ENCODE measurements around the gene LYPLA2.

The LYPLA2 gene

GRCh38 chr1:23790696-23791515 lies at the start of gene LYPLA2:
LYPLA2 (plus strand) TSS chr1:23791145; CDS start chr1:23792683, 1,538 bp downstream.
- DNase-seq (ENCODE audit: low spot score), result peak; percentile 82

DNA sequence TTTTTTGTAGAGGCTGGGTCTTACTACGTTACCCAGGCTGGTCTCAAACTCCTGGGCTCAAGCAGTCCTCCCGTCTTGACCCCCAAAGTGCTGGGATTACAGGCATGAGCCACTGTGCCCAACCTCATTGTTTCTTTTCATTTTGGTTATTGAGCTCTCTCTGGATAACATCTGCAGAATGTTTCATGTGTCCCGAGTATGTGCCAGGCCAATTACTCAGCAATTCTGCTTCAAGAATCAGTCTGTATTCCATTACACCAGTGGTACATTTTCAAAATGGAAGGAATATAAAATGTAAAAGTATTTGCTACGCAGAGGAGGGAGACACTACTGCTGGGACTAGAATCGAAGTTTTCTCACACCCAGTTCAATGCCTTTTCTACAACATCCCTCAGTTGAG lies 49.3 kb upstream of the LYPLA2 start:
- DNase-seq (ENCODE audit: low spot score), result no peak

GRCh38 chr1:23742670-23743286 lies 48.2 kb upstream of the LYPLA2 start:
- DNase-seq (ENCODE audit: low spot score), result no peak

DNA sequence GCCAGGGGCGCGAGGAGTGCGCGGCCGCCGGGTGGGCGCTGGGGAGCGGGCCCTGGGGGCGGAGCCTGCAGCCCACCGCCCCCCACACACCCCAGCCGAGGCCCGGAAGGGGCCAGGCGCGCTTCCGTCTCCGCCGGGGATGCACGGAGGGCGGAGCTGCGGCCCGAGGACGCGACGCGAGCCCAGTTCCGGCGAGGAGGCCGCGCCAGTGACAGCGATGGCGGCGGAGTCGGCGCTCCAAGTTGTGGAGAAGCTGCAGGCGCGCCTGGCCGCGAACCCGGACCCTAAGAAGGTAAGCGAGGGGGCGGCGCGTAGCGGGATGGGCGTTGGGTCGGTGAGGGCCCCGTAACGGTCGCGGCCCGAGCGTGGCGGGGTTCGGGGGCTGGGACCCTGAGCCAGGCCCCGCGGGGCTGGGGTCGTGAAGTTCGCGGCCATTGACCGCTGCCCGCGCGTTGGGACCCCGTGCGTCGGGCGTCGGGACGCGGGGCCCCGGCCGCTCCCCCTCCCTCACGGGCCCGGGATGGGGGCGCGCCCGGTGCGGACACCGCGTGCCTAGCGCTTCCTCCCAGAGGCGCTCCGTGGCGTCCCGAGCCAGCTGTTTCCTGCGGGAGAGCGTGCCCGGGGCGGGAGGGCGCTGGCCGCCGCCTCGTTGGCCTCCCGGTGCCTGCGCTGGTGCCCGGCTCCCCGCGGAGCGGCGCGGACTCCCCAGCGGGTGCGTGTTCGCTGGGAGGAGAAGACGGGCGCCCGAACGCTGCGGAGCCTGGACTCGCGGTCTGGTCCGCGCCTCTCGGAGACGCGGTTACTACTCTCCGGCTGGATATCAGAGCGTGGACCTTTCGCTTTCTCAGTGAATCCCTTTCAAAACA lies 47.4 kb upstream of the LYPLA2 start, which contains the start of gene ELOA:
Gene ELOA, plus strand, starts transcription at position 185 of the 866 bp plus-strand sequence. Its CDS starts 33 bp downstream, at position 218.
- peak; percentile 70 for DNase-seq (ENCODE audit: low spot score)

DNA sequence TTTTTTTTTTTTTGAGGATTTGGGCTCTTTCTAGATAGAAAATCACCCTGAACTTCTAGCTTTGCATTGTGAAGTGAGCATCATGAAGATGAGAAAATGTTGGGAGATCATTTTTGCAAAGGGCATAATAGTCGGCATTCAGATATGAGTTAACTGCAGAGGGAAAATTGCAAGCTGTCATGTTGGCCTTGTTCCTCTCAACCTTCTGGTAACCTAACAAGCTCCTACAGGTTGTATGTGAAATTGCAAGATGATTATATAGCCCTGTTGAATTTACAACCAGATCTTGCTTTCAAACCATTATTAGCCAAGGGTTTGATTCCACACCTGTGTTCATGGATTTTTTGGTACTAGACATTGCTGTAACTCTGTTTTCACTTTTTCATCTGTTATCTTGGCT lies 45.4 kb upstream of the LYPLA2 start:
- peak; percentile 18 for DNase-seq (ENCODE audit: low spot score)

DNA sequence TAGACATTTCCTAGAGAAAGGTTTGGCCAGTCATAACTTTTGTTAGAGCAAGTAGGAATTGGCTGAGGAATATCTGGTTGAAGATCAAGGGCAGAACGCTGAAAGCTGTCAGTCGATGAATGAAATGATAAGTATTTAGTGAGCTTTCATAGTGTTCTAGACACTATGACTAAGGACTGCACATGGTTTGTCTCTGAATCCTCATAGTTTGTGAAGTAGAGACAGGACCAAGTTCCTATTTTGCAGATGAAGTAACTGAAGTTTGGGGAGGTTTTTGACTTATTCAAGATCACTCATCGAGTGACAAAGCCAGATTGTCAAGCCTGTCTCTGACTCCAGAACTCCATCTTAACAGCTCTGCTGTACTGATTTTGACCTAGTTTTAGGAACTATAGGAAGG lies 42.9 kb upstream of the LYPLA2 start:
- DNase-seq (ENCODE audit: low spot score), result no peak

DNA sequence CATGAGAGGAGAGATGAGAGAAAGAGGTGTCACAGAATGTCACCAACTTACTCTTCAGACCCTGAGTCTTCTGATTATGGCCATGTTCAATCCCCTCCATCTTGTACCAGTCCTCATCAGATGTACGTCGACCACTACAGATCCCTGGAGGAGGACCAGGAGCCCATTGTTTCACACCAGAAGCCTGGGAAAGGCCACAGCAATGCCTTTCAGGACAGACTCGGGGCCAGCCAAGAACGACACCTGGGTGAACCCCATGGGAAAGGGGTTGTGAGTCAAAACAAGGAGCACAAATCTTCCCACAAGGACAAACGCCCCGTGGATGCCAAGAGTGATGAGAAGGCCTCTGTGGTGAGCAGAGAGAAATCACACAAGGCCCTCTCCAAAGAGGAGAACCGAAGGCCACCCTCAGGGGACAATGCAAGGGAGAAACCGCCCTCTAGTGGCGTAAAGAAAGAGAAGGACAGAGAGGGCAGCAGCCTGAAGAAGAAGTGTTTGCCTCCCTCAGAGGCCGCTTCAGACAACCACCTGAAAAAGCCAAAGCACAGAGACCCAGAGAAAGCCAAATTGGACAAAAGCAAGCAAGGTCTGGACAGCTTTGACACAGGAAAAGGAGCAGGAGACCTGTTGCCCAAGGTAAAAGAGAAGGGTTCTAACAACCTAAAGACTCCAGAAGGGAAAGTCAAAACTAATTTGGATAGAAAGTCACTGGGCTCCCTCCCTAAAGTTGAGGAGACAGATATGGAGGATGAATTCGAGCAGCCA lies 39.7 kb upstream of the LYPLA2 start:
- peak; percentile 37 for DNase-seq (ENCODE audit: low spot score)

DNA sequence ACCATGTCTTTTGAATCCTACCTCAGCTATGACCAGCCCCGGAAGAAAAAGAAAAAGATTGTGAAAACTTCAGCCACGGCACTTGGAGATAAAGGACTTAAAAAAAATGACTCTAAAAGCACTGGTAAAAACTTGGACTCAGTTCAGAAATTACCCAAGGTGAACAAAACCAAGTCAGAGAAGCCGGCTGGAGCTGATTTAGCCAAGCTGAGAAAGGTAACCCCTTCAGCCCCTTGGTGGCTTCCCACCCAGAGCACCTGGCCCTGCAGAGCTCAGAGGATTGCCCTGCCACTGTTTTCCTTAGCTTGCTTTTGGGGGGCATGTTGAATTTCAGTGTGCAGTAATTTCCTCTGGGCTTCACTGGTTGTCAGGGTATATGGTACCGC lies 39.1 kb upstream of the LYPLA2 start:
- DNase-seq (ENCODE audit: low spot score), result no peak

DNA sequence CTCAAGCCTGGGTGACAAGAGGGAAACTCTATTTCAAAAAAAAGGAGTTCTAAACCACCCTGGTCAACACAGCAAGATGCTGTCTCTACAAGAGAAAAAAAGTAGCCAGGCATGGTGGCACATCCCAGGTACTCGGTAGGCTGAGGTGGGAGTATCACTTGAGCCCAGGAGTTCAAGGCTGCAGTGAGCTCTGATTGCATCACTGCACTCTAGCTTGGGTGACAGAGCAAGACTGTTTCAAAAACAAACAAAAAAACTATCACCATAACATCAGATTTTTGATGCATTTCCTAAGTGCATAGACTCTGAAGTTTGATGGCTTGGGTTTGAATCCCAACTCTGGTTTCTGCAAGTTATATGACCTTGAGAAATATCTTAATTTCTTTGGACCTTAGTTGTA lies 38.0 kb upstream of the LYPLA2 start:
- no peak for DNase-seq (ENCODE audit: low spot score)

DNA sequence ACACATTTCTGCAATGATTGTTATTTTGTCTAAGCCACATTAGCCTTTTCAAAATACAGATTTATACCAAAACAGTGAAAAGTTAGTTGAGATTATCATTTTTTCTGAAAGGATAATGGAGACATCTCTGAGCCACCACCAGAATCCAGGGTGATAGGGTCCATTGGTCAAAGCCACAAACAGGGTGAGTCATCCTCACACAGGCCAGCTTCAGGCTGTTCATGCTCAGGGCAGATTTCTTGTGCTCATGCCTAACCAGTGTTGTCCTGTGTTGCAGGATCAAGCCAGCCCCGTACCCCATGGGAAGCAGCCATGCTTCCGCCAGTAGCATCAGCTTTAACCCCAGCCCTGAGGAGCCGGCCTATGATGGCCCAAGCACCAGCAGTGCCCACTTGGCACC lies 34.3 kb upstream of the LYPLA2 start:
- DNase-seq (ENCODE audit: low spot score), result no peak

- no peak for DNase-seq (ENCODE audit: low spot score)
These were observed 33.1 kb upstream of the LYPLA2 start for GRCh38 chr1:23757812-23758211.

DNA sequence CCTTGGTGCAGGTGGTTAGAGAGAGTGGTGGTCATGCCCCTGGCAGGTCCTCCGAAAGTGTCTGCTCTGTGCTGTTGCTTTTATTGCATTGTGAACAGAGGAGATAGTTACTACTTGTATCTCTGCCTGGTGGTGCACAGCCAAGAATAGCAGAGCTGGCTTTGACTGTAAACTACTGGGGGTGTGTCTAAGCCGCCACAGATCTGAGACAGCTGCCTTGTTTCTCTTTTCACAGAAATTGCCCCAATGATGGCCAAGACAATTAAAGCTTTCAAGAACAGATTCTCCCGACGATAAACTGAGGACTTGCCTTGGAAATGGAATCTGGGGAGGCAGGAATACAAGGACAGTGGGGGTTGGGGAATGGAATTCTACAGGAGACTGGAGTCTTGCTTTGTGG lies 31.7 kb upstream of the LYPLA2 start:
- no peak for DNase-seq (ENCODE audit: low spot score)

GRCh38 chr1:23763041-23763577 lies 27.8 kb upstream of the LYPLA2 start:
- DNase-seq (ENCODE audit: low spot score), result no peak

DNA sequence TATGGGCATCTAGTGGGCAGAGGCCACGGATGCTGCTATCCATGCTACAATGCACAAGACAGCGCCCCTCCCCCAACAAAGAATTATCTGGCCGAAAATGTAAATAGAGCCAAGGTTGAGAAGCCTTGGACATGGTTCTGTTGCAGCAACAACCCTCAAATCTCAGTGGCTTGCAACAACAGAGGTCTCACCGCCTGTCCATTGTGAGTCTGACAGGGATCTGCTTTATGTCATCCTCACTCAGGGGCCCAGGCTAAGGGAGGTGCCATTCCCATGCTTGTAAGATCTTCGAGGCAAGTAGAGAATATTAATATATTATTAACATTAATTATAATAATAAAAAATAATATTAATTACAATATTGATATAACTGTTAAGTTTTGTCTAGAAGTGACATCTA lies 22.2 kb upstream of the LYPLA2 start:
- no peak for DNase-seq (ENCODE audit: low spot score)

DNA sequence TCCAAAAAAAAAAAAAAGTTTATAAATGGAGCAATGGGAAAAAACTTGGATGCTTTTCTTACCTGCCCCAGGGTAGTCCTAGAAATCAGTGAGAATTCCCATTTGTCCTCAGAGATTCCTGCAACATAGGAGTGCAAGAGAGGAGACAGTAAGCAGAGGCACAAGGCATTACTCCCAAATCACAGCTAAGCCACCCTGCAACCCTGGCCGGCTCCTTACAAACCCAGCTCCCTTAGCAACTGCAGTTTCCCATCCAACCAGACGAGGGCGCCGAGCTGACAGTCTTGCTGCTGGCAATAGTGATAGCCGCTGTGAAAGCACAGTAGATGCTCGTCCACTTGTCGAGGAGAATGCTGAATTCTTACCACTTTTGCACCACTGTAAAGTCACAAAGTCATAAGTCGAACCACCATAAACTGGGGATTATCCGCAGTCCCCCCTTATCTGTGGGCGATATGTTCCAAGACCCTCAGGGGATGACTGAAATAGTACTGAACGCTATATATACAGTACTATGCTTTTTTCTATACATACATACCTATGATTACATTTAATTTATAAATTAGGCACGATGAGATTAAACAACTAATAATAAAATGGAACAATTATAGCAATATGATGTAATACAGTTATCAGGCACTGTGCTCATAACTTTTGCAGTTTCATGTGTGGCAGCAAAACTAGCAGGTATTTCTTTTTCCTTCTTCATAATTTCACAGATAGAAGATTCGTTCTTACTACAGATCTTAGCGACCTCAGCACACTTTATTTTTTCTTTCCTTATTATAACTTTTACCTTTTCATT lies 18.7 kb upstream of the LYPLA2 start:
- DNase-seq (ENCODE audit: low spot score), result peak; percentile 88

DNA sequence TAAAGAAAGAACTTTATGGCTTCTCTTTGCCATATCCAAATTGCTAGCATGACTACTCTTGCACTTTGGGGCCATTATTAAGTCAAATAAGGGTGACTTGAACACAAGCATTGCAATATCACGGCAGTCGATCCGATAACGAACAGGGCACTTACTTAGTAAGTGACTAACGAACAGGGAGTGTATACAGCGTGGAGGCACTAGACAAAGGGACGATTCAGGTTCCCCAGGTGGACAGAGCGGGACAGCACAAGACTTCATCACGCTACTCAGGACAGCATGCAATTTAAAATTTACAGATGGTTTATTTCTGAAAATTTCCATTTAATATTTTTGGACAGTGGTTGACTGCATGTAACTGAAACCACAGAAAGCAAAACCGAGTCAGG lies 18.1 kb upstream of the LYPLA2 start:
- DNase-seq (ENCODE audit: low spot score), result no peak

- no peak for DNase-seq (ENCODE audit: low spot score)
These were observed 16.6 kb upstream of the LYPLA2 start for GRCh38 chr1:23774174-23774880.

GRCh38 chr1:23776217-23776616 lies 14.7 kb upstream of the LYPLA2 start:
- DNase-seq (ENCODE audit: low spot score), result no peak

DNA sequence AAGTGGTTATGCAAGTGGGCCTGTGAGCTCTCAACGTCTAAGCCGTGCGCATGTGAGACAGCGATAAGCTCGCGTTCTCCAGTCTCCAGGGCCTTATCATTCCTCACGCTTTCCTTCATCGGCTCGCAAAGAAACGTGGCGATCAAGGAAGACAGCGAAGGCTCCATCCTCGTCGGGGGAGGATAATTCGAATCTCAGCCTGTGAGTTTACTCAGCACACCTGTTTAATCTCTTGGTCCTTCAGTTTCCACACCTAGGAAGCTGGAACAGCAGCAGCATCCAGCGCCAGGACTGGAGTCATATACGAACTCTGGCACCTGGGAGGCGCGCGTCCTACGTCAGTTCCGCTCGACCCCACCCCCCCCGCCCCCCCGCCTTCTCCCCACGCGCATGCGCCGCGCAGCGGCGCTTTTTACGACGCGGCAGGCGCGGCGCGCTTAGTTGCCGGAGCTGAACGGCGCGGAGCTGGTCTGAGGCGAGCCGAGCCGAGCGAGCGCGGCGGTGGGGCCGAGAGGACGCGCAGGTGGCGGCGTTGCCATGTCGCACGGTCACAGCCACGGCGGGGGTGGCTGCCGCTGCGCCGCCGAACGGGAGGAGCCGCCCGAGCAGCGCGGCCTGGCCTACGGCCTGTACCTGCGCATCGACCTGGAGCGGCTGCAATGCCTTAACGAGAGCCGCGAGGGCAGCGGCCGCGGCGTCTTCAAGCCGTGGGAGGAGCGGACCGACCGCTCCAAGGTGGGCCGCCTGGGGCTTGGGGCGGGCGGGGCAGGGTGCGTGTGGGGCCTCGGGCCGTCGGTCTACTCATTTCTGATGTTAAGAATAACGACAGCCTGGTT lies 12.7 kb upstream of the LYPLA2 start, which contains the start of gene PITHD1:
Gene PITHD1, plus strand, starts transcription at position 440 of the 836 bp plus-strand sequence. Its CDS starts 98 bp downstream, at position 538.
- DNase-seq (ENCODE audit: low spot score), result peak; percentile 76

Data from CD4-positive, alpha-beta T cell treated with Interleukin-15 for 4 hours (primary cell).